Astrocyte (in vitro differentiated cells and primary cell): ENCODE data around the gene RRP12. TPM values are rescaled to one million over a fixed set of nuclear protein-coding genes. Genes with fewer than 3 reads are reported as not detected.
A peak's percentile ranks its signal among the peaks of the same experiment; 100 is the strongest.

Experiments used
- DNase-seq: peaks from one replicate; pipeline ENCODE4 v3.0.0-alpha.2; 2010; ENCODE audit warnings: low read depth
- FAIRE-seq: peaks from 2 replicates; lab custom pipeline; 2011; peaks lifted over from hg19 to GRCh38; lab: Jason Lieb, UNC
- H2AFZ ChIP-seq: 2 replicates; pipeline ENCODE4 v1.6.0; 2012; ENCODE audit warnings: low read depth, low read length, inconsistent platforms
- H3K27ac ChIP-seq: 2 replicates; pipeline ENCODE4 v1.5.1; 2011; ENCODE audit warnings: low read depth, low read length, inconsistent platforms
- H3K27me3 ChIP-seq: 2 replicates; pipeline ENCODE4 v1.6.0; 2011; ENCODE audit warnings: low read length, inconsistent platforms; ENCODE audit not compliant: insufficient read depth
- H3K36me3 ChIP-seq: 2 replicates; pipeline ENCODE4 v1.5.1; 2011; ENCODE audit warnings: low read length, inconsistent platforms; ENCODE audit not compliant: insufficient read depth
- H3K4me1 ChIP-seq: 2 replicates; pipeline ENCODE4 v1.5.1; 2011; ENCODE audit warnings: low read length, inconsistent platforms; ENCODE audit not compliant: insufficient read depth
- H3K4me2 ChIP-seq: 2 replicates; pipeline ENCODE4 v1.6.0; 2012; ENCODE audit warnings: low read length, inconsistent platforms
- H3K4me3 ChIP-seq: 2 replicates; pipeline ENCODE4 v1.5.1; 2011; ENCODE audit warnings: low read depth, mild to moderate bottlenecking, low read length, inconsistent platforms; ENCODE audit not compliant: insufficient read depth
- H3K79me2 ChIP-seq: 2 replicates; pipeline ENCODE4 v1.6.0; 2012; ENCODE audit warnings: mild to moderate bottlenecking, low read length, inconsistent platforms; ENCODE audit not compliant: insufficient read depth
- H3K9ac ChIP-seq: 2 replicates; pipeline ENCODE4 v1.6.0; 2012; ENCODE audit warnings: mild to moderate bottlenecking, low read length, inconsistent platforms
- H3K9me3 ChIP-seq: 2 replicates; pipeline ENCODE4 v1.5.1; 2012; ENCODE audit warnings: low read depth, mild to moderate bottlenecking, low read length, inconsistent platforms; ENCODE audit not compliant: insufficient read depth
- H4K20me1 ChIP-seq: 2 replicates; pipeline ENCODE4 v1.6.0; 2012; ENCODE audit warnings: low read length, inconsistent platforms; ENCODE audit not compliant: insufficient read depth
- H3K27ac Mint-ChIP-seq: one replicate; pipeline ENCODE4 v1.8.0; 2021; ENCODE audit warnings: mild to moderate bottlenecking, mixed read lengths; ENCODE audit not compliant: unreplicated experiment
- H3K27me3 Mint-ChIP-seq: one replicate; pipeline ENCODE4 v1.8.0; 2021; ENCODE audit warnings: low read depth, mixed read lengths; ENCODE audit not compliant: unreplicated experiment
- H3K36me3 Mint-ChIP-seq: one replicate; pipeline ENCODE4 v1.8.0; 2021; ENCODE audit warnings: low read depth, mixed read lengths; ENCODE audit not compliant: unreplicated experiment
- H3K4me1 Mint-ChIP-seq: one replicate; pipeline ENCODE4 v1.8.0; 2021; ENCODE audit warnings: low read depth, mixed read lengths; ENCODE audit not compliant: unreplicated experiment
- H3K4me3 Mint-ChIP-seq: one replicate; pipeline ENCODE4 v1.8.0; 2021; ENCODE audit warnings: mild to moderate bottlenecking, moderate library complexity, mixed read lengths; ENCODE audit not compliant: unreplicated experiment
- H3K9me3 Mint-ChIP-seq: one replicate; pipeline ENCODE4 v1.8.0; 2021; ENCODE audit warnings: mild to moderate bottlenecking, mixed read lengths; ENCODE audit not compliant: unreplicated experiment
- EZH2 ChIP-seq: IDR thresholded peaks from 2 replicates; pipeline ENCODE4 v1.6.1; 2012; ENCODE audit warnings: mild to moderate bottlenecking, low read length, inconsistent platforms; ENCODE audit not compliant: insufficient read depth
- total RNA-seq: library from RNA; stranded (reverse); gene quantifications from 2 replicates; pipeline ENCODE4 v1.2.1, GENCODE V29; 2021
- TF ChIP-seq, protein P1 (sequence below): IDR thresholded peaks from 2 replicates; pipeline ENCODE4 v1.5.1; 2011; ENCODE audit warnings: low read depth, mild to moderate bottlenecking, inconsistent platforms, low read length, moderate library complexity; ENCODE audit not compliant: insufficient read depth

RRP12 gene
- total RNA-seq, 1 donor from 2014 or later: 52.1 TPM

GRCh38 chr10:97360705-97361536 is 40.2 kb downstream of the RRP12 start:
- no peak overlapping the region for H3K4me3 Mint-ChIP-seq
- no peak for FAIRE-seq
- H2AFZ ChIP-seq: no peak overlapping the region
- no peak overlapping the region for H3K9ac ChIP-seq
- H3K27me3 Mint-ChIP-seq: no peaks in the 10 kb centered on the region
- H3K36me3 Mint-ChIP-seq: peaks cover 18% of the 10 kb centered on the region
- no peaks in the 10 kb centered on the region for H3K79me2 ChIP-seq
- no peak overlapping the region for H3K27ac ChIP-seq
- no peaks in the 10 kb centered on the region for H3K9me3 ChIP-seq
- H3K9me3 Mint-ChIP-seq: no peaks in the 10 kb centered on the region
- TF ChIP-seq, protein P1, sequence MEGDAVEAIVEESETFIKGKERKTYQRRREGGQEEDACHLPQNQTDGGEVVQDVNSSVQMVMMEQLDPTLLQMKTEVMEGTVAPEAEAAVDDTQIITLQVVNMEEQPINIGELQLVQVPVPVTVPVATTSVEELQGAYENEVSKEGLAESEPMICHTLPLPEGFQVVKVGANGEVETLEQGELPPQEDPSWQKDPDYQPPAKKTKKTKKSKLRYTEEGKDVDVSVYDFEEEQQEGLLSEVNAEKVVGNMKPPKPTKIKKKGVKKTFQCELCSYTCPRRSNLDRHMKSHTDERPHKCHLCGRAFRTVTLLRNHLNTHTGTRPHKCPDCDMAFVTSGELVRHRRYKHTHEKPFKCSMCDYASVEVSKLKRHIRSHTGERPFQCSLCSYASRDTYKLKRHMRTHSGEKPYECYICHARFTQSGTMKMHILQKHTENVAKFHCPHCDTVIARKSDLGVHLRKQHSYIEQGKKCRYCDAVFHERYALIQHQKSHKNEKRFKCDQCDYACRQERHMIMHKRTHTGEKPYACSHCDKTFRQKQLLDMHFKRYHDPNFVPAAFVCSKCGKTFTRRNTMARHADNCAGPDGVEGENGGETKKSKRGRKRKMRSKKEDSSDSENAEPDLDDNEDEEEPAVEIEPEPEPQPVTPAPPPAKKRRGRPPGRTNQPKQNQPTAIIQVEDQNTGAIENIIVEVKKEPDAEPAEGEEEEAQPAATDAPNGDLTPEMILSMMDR: no peak
- TF ChIP-seq EZH2: no peak
- no peaks in the 10 kb centered on the region for H4K20me1 ChIP-seq
- peaks cover 30% of the 10 kb centered on the region for H3K36me3 ChIP-seq
- no peak overlapping the region for H3K4me2 ChIP-seq
- H3K4me1 ChIP-seq: no peaks in the 10 kb centered on the region
- DNase-seq: no peak
- H3K4me1 Mint-ChIP-seq: no peaks in the 10 kb centered on the region
- no peak overlapping the region for H3K4me3 ChIP-seq
- peak overlapping the region; percentile 53 for H3K27ac Mint-ChIP-seq
- H3K27me3 ChIP-seq: no peaks in the 10 kb centered on the region

DNA sequence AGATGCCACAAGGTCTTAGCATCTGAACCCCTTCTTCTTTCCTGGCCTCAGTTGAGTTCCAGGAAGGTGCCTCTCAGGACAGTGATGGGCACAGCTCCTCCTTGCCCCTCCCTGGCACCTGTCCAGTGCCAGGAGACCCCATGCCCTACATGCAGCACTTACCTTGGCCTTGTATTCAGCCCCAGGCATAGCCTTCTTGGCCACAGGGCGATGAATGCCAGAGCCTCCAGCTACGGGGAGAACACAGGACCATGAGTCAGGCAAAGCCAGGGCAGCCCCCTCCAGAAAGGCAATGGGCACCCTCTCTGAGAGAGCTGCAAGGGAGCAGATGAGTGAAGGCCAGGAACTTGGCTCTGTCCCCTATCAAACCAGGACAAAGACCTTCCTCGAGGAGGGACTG is 42.4 kb downstream of the RRP12 start:
- H3K9ac ChIP-seq: no peak overlapping the region
- H3K79me2 ChIP-seq: no peaks in the 10 kb centered on the region
- Mint-ChIP-seq H3K9me3 (no peaks in the 10 kb centered on the region), H3K27ac (no peak overlapping the region), H3K27me3 (no peaks in the 10 kb centered on the region), H3K36me3 (peaks cover 26% of the 10 kb centered on the region), H3K4me3 (no peak overlapping the region), H3K4me1 (no peaks in the 10 kb centered on the region)
- no peak overlapping the region for H3K27ac ChIP-seq
- H3K4me3 ChIP-seq: no peak overlapping the region
- H3K4me1 ChIP-seq: no peaks in the 10 kb centered on the region
- H3K4me2 ChIP-seq: no peak overlapping the region
- no peak for TF ChIP-seq EZH2
- TF ChIP-seq, protein P1: no peak
- no peak overlapping the region for H2AFZ ChIP-seq
- H3K9me3 ChIP-seq: no peaks in the 10 kb centered on the region
- H4K20me1 ChIP-seq: no peaks in the 10 kb centered on the region
- H3K27me3 ChIP-seq: no peaks in the 10 kb centered on the region
- peaks cover 32% of the 10 kb centered on the region for H3K36me3 ChIP-seq
- DNase-seq (no peak), FAIRE-seq (no peak)

DNA sequence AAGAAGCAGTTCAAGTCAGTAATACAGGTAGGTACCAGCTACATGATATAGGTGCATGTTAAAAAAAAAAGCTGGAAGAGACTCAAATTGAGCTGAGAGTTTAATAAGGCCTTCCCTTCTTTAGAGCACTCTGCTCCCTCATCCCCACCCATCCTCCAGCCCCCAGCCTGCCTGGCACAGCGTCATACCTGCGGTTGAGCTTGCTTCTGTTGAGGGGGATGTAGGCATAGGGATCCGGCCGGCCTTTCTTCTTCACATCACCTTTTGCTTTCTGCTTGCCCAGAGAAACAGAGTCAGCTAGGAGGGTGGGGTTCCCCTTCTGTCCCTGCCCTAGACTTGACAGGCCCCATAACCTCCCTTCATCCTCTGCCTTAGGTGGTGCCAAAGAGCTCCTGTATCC is 42.8 kb downstream of the RRP12 start:
- Histone ChIP-seq H3K36me3 (peaks cover 32% of the 10 kb centered on the region), H3K4me2 (no peak overlapping the region), H3K9me3 (no peaks in the 10 kb centered on the region), H3K27me3 (no peaks in the 10 kb centered on the region), H2AFZ (no peak overlapping the region), H3K27ac (no peak overlapping the region), H3K79me2 (no peaks in the 10 kb centered on the region), H3K9ac (no peak overlapping the region), H3K4me1 (no peaks in the 10 kb centered on the region), H4K20me1 (no peaks in the 10 kb centered on the region), H3K4me3 (no peak overlapping the region)
- H3K4me3 Mint-ChIP-seq: no peak overlapping the region
- H3K4me1 Mint-ChIP-seq: no peaks in the 10 kb centered on the region
- DNase-seq (no peak), FAIRE-seq (no peak)
- peaks cover 28% of the 10 kb centered on the region for H3K36me3 Mint-ChIP-seq
- H3K27ac Mint-ChIP-seq: no peak overlapping the region
- no peaks in the 10 kb centered on the region for H3K27me3 Mint-ChIP-seq
- no peaks in the 10 kb centered on the region for H3K9me3 Mint-ChIP-seq
- TF ChIP-seq, protein P1: no peak
- no peak for TF ChIP-seq EZH2
